ENCODE data around the gene SSC5D. TPM values are rescaled to one million over a fixed set of nuclear protein-coding genes. Genes with fewer than 3 reads are reported as not detected.
A peak's percentile ranks its signal among the peaks of the same experiment; 100 is the strongest.

SSC5D gene
- total RNA-seq, 1 donor from 2014 or later = 0.81 TPM

- ATAC-seq (no peak), DNase-seq (ENCODE audit: low spot score) (no peak)
Observed at GRCh38 chr19:55472463-55472862, 15.8 kb upstream of the SSC5D start.

- DNase-seq (ENCODE audit: low spot score) = no peak
Observed at GRCh38 chr19:55473225-55474012, 14.8 kb upstream of the SSC5D start.

GRCh38 chr19:55474269-55475265, 13.7 kb upstream of the SSC5D start:
- DNase-seq (ENCODE audit: low spot score) (no peak), ATAC-seq (no peak)

More at GRCh38 chr19:55473225-55474012, 14.8 kb upstream of the SSC5D start:
- ATAC-seq = no peak

- DNase-seq (ENCODE audit: low spot score) = peak; percentile 99
- peak; percentile 95 for ATAC-seq
Observed at GRCh38 chr19:55476100-55476775, 12.0 kb upstream of the SSC5D start, which contains the start of gene ZNF628. Gene ZNF628 (plus strand): TSS chr19:55476617. CDS start chr19:55479911, 3,294 bp downstream.

GRCh38 chr19:55477905-55478304, 10.3 kb upstream of the SSC5D start:
- no peak for DNase-seq (ENCODE audit: low spot score)
- ATAC-seq = no peak

GRCh38 chr19:55478364-55478763, 9.9 kb upstream of the SSC5D start:
- no peak for DNase-seq (ENCODE audit: low spot score)
- ATAC-seq = no peak

GRCh38 chr19:55479045-55479444, 9.2 kb upstream of the SSC5D start:
- DNase-seq (ENCODE audit: low spot score) (no peak), ATAC-seq (no peak)

GRCh38 chr19:55479451-55480230, 8.6 kb upstream of the SSC5D start:
- DNase-seq (ENCODE audit: low spot score) (no peak), ATAC-seq (no peak)

- DNase-seq (ENCODE audit: low spot score) = no peak
- no peak for ATAC-seq
Observed at GRCh38 chr19:55481148-55481793, 7.0 kb upstream of the SSC5D start.

GRCh38 chr19:55481794-55482155, 6.5 kb upstream of the SSC5D start:
- DNase-seq (ENCODE audit: low spot score) = no peak
- ATAC-seq = no peak

- ATAC-seq (no peak), DNase-seq (ENCODE audit: low spot score) (no peak)
Observed at GRCh38 chr19:55482156-55482961, 5.9 kb upstream of the SSC5D start.

- ATAC-seq = no peak
- DNase-seq (ENCODE audit: low spot score) = no peak
Observed at GRCh38 chr19:55482967-55483705, 5.1 kb upstream of the SSC5D start.

GRCh38 chr19:55483706-55484592, 4.3 kb upstream of the SSC5D start:
- no peak for ATAC-seq
- DNase-seq (ENCODE audit: low spot score) = no peak

GRCh38 chr19:55484593-55485438, 3.4 kb upstream of the SSC5D start, which contains the start of gene NAT14:
Gene NAT14 (plus strand): TSS chr19:55485188. CDS start chr19:55485709, 521 bp downstream.
- ATAC-seq (peak; percentile 30), DNase-seq (ENCODE audit: low spot score) (no peak)

GRCh38 chr19:55485439-55486011, 2.7 kb upstream of the SSC5D start:
- no peak for DNase-seq (ENCODE audit: low spot score)
- no peak for ATAC-seq

Data from left lobe of liver (tissue), 2 donors.